HG03280 (cell line): ENCODE results near the gene GLCE.

ENCODE experiments used
- ATAC-seq: cut with Tn5 transposase; IDR thresholded peaks from one replicate; pipeline ENCODE4 v1.9.1; 2021; ENCODE audit warnings: mild to moderate bottlenecking, moderate library complexity; ENCODE audit not compliant: unreplicated experiment

GLCE gene

DNA sequence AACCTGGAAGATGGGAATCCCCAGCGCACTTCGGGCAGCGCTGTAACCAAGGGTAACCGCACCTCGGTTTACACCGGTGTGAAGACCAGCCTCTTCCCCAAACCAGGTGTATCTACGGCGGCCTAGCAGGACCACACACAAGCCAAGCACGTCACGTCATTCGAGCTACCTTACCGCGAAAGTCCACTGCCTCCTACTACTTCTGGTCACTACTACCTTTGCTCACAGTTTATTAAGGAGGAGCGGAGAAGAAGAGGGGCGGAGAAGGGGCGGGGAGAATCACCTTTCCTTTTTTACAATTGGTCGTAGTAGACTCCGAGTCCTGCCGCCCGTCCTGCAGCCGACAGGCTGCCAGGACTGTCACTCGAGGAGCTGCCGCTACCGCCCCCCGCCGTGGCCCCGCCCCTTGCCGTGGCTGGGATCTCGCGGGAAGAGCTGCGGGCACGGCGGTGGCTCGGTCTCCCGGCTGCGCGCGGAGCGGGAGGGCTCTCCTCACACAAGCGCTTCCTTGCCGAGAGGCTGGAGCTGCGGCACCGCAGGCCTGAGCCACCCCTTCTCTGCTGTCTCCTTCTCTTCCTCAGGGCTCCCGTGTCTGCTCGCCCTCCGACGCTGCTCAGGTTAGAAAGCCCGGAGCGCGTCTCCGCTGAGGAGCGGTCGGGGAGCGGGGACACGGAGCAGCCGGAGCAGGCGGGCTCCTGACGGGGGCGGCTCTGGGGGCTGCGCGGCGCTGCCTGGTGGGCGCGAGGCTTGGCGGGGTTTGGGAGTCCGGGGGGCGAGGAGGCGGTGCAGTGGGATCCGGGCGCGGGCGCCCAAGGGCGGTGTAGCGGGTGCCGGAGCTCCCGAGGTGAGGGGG lies at the start of gene GLCE:
GLCE (plus strand) TSS at position 495 of the 853 bp plus-strand sequence. CDS start 95,172 bp downstream, outside the sequence.
- ATAC-seq: peak; percentile 97

DNA sequence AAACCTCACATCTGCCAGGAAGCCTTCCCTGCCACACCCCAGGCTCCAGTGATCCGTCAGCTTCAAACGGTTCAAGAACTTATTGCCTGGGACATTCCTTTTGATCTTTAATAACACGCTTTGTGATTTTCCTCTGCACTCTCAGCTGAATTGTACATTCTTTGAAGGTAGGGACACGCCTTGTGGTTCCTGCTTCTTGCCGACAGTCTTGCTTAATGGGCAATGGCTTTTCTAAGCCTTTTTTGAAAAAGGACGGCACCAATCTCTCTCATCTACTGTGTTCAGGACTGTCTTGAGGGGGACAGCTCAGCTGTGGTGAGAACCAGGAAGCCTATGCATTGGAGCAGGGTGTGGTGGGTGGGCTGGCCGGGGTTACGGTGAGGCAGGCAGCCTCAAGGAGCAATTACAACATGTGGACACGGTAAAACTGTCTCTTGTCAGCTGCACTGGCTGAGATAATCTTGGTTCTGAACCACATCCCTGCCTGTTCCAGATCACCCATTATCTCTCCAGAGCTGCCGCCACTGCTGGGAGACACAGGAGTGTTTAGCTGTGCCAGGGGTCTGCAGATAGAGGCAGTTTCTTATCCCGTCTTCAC lies 46.0 kb upstream of the GLCE start:
- no peak for ATAC-seq

DNA sequence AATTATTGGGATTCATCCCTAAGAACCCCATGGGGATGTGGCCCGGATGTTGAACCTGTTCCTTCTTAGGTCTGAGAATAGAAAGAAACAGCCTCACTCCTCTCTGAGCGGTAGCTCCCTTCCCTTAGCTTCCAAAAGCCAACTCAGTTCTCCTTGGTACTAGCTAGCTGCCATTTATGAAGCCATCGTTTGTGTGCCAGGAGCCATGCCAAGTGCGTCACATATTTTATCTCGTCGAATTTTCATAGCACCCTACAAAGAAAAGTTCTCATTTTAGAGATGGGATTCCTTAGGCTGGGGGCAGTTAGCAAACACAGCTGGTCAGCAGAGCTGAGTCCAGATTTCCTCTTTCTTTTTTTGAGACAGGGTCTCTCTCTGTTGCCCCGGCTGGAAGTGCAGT lies 45.4 kb upstream of the GLCE start:
- ATAC-seq: no peak

DNA sequence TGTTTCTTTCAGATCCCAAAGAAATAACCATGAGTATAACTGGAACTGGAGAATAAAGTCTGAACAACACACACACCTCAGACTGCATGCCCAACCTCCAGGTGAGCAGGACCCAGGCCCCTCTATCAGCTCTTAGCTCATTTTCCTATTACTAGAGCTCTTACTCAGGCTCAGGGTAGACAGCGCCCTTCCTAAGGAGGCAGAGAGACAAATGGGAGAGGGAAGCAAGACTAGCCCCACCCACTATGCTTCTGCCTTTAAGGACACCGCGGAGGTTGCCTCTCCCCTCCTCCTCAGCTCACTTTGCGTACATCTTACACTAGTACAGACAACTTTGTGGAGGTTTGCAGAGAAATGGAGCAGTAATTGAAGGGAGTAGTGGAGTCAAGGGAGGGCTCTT lies 44.0 kb upstream of the GLCE start:
- ATAC-seq: no peak

DNA sequence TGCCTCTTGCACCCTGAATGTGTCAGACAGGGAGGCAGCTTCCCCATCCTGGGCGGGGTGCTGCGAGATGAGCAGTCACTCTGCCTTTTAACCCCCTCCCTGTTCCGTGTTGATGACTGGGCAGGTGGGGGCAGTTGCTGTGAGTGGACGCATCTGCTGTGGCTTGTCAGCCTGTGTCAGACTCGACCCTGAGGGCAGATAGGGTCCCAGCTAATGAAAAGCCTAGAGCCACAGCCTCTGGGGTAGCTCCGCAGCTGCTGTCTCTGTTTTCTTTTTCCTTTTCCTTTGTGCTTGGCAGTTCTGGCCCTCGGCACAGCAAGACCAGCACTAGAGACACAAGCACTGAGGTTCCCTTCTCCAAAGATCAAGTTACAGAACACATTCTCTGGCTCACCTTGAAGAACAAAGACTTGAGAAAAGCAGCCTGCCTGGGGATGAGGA lies 43.0 kb upstream of the GLCE start:
- no peak for ATAC-seq

DNA sequence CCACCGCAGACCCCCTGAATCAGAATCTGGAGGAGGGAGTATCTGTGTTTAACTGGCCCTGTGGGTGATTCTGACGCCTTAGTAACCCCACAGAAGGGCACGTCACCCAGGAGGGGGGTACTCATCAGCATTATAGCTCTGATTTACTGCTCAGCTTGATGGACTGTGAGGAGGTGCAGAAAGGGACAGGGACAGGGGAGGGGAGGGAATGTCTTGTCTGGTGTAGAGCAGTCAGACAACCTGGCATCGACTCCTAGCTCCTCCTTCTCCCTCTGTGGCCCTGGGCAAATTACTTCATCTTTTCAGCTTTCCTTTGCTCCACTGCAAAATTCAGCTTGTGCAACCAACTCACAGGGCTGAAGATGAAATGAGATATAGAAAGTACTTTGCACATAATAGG lies 42.3 kb upstream of the GLCE start:
- no peak for ATAC-seq

DNA sequence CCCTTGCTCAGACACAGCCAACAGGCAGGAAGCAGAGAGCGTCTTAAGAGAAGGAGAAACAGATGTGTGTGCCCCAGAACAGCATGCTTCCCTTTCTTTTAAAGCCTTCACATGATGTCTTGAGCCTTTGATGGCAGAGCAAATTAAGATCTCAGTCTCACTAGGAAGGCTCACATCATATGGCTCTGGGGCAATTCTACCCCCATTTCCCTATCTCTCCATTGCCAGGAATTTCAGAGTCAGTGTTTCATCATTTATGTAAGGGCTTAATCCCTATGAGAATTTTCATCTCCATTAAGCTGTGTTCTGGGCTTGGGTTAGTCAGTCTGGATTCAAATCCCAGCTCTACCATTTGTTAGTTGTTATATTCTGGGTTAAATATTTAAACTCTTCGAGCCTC lies 41.4 kb upstream of the GLCE start:
- no peak for ATAC-seq

DNA sequence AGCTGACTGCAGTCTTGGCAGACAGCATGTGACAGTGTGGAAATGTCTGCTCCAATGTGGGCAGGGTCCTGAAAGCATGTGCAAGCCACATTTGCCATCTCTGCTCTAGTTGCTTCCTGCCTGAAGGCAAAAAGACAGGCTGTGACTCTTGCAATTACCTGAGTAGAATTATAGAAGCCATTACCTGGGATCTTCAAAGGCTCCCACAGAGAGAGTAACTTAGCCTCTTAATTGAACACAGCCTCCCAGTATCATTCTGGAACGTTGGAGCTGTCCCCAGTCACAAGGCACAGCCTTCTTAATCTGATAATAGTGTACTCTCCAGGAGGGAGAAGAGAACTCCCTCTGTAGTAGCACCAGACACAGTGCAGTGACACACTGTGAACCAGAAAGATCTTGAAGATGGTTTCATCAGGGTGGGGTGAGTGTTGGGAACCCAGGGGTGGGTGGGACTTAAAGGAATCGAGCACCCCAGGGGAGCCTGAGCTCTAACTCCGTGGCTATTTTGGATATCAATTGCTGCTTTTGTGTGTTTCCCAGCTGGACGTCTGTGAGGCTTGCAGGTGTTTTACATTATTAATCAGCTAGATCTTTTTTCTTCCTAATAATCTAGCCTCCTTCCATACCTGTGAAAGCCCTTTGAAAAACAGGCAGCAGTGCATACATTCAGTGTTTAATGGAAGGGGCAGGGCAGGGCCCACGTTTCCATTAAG lies 40.6 kb upstream of the GLCE start:
- no peak for ATAC-seq

DNA sequence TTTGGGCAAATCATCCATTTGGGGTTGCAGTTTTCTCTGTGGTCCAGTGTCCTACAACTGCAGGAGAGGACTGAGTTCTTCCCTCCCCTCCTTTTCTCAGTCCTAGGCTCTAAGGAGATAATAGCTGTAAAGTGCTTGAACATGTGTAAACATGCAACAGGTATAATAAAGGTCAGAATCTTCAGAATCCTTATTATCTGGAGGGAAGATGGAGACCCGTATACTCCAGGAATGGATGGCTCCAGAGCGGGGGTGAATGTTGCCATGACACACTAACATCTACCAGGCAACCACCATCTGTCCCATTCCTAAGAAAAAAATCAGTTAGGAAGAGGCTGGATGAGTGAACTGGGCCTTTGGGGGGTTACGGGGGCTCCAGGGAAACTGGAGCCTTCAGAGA lies 39.7 kb upstream of the GLCE start:
- no peak for ATAC-seq

DNA sequence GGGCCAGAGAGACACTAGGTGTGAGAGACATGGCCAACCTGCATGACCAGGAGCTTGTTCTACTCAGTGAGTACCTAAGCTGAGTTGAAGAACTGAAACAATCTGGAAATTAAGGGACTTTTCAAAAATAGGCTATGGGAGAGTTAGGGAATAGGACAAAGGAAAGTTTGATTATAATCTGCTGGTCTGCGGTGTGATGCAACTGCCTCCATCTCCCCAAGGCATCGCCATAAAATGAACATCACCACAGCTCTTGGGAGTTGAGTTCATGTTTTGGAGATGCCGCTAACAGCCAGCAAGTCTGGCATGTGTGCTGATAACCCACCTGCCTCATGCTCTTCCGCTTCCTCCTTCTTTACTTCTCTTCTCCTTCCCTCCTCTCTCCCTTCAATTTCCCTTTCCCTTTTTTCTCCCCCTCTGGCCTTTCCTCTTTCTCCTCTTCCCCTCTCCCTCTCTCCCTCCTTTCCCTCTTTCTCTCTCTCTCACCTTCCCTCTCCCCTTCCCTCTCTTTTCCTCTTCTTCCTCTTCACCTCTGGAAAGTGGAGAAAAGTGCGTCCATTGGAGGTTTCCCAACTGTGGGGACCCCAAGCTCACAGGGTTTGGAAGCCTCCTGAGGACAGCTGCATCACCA lies 39.1 kb upstream of the GLCE start:
- ATAC-seq: no peak

DNA sequence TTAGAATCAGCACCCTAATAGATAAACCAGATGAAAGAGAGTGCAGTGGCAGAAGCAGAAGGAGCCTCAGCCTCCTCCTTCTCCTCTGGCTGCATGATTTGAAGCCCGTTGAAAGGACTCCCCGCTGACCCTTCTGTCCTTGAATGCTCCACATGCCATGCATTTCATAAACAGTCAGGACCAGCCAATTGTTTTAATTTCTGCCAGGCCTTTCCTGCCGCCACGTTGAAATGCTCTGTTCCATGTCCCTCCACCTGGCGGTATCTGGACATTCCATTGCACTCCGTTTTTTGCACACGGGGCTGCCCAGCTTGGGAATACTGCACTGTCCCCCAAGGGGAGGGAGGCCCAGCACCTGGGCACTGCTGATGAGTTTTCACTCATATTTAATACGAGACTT lies 35.2 kb upstream of the GLCE start:
- ATAC-seq: no peak

DNA sequence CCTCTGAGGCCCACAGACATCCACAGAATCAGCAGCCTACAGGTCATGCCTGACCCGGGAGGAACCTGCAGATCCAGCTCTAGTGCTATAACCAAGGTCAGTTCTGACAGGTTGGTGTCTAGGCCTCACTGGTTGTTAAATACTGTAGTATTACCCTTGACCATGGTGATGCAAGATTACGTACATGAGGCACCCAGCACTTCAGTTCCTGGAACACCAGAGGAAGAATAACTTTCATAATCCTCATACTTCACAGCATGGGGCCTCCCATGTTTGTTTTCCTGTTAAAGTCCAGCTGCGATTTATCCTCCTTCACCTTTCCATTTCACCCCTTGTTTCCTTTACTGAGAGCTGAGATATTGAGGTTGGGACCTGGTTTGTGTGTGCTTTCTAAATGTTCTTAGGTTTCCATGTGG lies 34.4 kb upstream of the GLCE start:
- no peak for ATAC-seq

DNA sequence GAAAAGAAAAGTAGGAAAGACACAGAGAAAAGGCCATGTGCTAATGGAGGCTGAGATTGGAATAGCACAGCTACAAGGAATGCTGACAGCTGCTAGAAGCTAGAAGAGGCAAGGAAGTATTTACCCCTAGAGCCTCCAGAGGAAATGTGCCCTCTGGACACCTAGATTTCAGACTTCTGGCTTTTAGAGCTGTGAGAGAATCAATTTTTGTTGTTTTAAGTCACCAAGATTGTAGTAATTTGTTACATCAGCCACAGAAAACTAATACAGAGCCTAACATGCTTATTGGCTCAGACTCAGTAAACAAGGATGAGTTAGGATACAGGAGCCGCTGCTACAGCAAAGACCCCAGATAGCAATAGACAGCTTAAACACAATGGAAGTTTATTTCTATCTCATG lies 33.1 kb upstream of the GLCE start:
- no peak for ATAC-seq

DNA sequence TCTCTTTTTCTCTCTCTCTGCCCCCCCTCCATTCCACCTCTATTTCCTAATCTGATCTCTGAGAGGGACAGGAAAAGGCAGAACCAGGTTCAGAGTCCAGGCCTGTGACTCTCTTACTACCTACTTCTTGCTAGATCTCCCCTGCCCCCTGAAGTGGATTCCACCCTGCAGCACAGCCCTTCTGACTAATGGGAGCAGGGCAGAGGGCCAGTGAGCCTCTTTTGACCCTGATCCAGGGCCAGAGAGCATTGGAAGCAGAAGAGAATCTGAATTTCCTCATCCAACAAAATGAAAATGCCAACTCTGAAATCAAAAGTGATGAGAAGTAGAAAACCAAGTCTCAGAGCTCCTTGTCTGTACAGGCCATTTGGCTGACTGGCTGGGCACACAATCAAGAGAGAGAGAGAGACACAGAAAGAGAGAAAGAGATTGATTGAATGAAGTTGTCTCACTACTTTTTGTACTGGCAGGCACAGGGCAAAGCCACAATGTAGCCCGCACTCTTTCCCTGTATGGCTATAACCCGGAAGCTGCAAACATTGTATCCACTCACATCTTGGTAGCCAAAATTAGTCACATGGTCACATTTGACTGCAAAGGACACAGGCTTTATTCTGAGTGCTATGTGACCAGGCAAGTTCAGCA lies 31.6 kb upstream of the GLCE start:
- ATAC-seq: no peak

DNA sequence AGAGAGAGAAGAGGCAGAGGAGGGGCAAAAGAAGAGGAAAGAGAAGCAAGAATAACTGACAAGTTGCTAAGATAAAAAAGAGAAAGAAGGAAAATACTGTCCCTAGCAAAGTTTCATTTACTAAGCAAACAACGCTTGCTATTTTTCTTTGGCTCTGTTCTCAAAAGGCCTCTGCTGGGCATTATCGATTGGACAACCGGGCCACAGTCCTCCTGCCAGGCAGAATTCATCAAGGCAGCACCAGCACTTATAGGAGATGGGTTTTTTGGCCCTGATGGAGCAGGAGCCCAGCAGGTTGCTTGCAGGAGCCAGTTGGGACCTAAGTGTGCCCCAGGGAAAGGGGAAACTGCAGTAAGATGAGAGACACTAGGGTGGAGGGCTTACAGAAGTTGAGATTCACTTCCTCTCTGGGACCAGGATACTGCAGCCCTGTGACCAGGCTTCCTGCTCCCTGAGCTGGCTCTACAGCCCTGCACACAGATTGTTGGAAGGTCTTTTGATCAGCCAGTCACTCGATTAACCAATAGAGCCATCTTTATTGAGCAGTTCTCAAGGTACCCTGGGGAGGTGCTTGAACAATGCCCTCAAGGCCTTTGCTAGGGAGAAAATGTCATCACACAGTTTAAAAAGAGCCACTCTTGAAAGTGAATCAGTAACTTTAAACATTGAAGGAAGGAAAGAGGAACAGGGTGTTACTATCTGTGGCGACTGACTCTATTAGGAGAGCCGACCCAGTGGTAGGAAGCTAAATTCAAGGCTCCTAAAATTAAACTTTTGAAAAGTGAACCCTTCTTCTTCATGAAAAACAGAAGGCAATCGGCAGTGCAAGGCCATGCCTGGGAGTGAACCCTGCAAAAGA lies 28.8 kb upstream of the GLCE start:
- ATAC-seq: no peak

DNA sequence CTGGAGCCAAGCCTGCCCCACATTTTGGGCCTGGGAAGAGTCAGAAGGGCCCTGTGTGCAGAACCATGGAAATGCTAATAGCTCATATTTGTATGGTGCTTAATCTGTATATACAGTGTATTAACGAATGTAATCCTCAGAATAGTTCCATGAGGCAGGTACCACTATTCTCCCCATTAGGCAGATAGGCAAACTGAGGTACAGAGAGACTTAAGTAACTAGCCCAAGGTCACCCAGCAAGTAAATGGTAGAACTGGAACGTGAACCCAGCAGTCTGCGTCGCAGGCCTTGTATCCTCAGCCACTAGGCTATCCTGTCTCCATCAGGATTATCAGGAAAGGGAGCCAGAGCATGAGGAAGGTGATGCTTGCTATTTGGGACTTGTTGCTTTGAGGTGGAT lies 28.0 kb upstream of the GLCE start:
- no peak for ATAC-seq

DNA sequence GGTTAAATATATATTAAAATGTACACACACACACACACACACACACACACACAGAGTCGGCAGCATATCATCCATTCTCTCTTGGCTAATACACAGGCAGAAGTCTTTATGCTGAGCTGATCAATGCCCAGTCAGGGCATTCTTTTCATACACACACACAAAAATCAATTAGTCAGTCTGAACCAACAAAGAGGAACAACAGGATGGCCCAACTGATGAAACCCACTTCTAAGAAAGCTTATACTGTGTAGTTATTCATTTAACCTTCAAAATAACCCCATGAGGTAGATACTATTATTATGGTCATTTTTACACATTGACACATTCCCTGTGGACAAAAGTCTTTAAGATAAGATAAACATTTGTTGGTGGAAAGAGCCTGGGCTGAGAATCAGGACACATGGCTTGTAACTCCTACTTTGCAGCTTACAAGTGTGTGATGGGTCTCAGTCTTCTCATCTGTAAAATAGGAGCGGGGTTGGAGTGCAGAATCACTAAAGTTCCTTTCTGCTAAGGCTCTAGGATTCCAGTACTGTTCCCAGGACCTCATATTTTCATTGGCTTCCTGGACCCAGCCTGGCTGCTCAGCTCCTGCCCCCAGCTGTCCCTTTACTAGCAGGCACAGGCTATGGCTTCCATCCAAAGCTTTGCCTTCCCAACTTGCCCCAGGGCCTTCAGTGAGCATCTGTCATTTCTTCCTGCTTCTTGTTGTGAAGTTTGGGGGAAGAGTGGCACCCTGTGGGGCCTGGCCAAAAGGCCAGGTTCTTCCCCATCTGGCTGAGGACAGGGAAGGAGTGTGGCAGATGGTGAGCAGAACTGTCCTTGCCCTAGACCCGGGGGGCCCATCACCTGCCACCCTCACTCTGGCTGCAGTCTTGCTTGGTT lies 27.2 kb upstream of the GLCE start:
- ATAC-seq: no peak

DNA sequence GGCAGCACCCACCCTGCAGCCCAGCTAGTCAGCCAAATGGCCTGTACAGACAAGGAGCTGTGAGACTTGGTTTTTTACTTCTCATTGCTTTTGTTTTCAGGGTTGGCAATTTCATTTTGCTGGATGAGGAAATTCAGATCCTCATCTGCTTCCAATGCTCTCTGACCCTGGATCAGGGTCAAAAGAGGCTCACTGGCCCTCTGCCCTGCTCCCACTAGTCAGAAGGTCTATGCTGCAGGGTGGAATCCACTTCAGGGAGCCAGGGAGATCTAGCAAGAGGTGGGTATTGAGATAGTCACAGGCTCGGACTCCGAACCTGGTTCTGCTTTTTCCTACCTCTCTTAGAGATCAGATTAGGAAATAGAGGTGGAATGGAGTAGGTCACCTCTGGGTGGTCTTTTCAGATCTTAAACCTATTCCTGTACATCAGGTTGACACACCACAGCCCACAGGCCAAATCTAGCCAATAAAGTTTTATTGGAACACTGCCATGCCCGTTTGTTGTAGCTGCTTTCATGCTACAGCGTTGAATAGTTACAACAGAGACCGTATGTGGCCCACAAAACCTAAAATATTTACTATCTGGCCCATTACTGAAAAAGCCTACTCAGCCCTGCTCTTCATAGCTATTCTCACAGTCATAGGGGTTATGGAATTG lies 26.4 kb upstream of the GLCE start:
- ATAC-seq: no peak

DNA sequence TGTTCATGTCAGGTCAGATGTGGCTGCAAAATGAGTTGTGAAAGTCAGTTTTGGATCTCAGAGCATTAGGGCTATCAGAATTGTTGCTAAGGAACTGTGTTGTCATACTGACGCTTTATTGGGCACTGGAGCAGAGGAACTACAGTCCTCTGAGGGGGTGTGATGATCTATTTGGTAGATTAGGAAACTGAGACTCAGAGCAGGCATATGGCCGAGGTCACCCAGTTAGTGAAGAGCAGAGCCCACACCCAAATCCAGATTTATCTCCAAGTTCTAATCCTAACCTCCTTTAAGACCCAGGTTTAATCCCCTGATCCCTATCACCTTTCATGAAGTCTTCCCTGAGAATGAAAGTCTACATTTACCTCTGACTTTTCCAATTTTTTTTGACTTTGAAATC lies 25.6 kb upstream of the GLCE start:
- ATAC-seq: no peak
